Measurements from ENCODE around the gene C1orf94. TPM values are rescaled to one million over a fixed set of nuclear protein-coding genes. Genes with fewer than 3 reads are reported as not detected.

C1orf94 gene
- total and polyA plus RNA-seq, 2 experiments from 2014 or later: 4.3 to 5.3 TPM

- H3K27ac ChIP-seq (ENCODE audit: low read depth): no peak overlapping the region
- no peak overlapping the region for H3K4me2 ChIP-seq
- H3K4me3 ChIP-seq: no peak overlapping the region
- no peaks in the 10 kb centered on the region for H3K9me2 ChIP-seq (ENCODE audit: insufficient read depth)
- H2AFZ ChIP-seq: no peak overlapping the region
- H3K4me3 Mint-ChIP-seq: no peak overlapping the region
- H3K9me3 Mint-ChIP-seq: no peaks in the 10 kb centered on the region
- H3K36me3 ChIP-seq (ENCODE audit: insufficient read depth): no peaks in the 10 kb centered on the region
- peaks cover 12% of the 10 kb centered on the region for H3K27me3 Mint-ChIP-seq (ENCODE audit: insufficient read depth, low read depth, poor library complexity)
- no peaks in the 10 kb centered on the region for H3K27me3 ChIP-seq (ENCODE audit: insufficient read depth)
- H4K20me1 ChIP-seq (replicated peaks; ENCODE audit: insufficient read depth): peaks cover 10% of the 10 kb centered on the region; the same call in 1 of the 2 replicates
- H3K36me3 Mint-ChIP-seq (ENCODE audit: low read depth): peaks cover 19% of the 10 kb centered on the region
- H3K4me1 ChIP-seq (ENCODE audit: insufficient read depth): no peaks in the 10 kb centered on the region
- ATAC-seq: no peak
- DNase-seq (ENCODE audit: low spot score): no peak
- TF ChIP-seq ZNF462 (CRISPR knock-in tag; IDR thresholded peaks at IDR 0.05): no peak
- TF ChIP-seq NANOG (IDR thresholded peaks at IDR 0.05; ENCODE audit: borderline replicate concordance): no peak
- no peak for TF ChIP-seq POLR2AphosphoS5 (IDR thresholded peaks at IDR 0.05; ENCODE audit: low read depth)
- TF ChIP-seq EZH2phosphoT487 (IDR thresholded peaks at IDR 0.05; ENCODE audit: unreplicated experiment): no peak
- no peak for TF ChIP-seq CREB1 (CRISPR knock-in tag; IDR thresholded peaks at IDR 0.05; ENCODE audit: low read depth)
- TF ChIP-seq CTCF (conservative IDR thresholded peaks at IDR 0.05; ENCODE audit: low read depth in 2 of 2): no peak
- no peak for TF ChIP-seq ZNF331 (CRISPR knock-in tag; IDR thresholded peaks at IDR 0.05; ENCODE audit: low read depth)
- no peak for TF ChIP-seq STAT1 (IDR thresholded peaks at IDR 0.05; ENCODE audit: unreplicated experiment)
- TF ChIP-seq JUNB (IDR thresholded peaks at IDR 0.05; ENCODE audit: unreplicated experiment): no peak
- no peak for TF ChIP-seq EZH2 (IDR thresholded peaks at IDR 0.05; ENCODE audit: low read depth, unreplicated experiment)
- TF ChIP-seq, protein P1, sequence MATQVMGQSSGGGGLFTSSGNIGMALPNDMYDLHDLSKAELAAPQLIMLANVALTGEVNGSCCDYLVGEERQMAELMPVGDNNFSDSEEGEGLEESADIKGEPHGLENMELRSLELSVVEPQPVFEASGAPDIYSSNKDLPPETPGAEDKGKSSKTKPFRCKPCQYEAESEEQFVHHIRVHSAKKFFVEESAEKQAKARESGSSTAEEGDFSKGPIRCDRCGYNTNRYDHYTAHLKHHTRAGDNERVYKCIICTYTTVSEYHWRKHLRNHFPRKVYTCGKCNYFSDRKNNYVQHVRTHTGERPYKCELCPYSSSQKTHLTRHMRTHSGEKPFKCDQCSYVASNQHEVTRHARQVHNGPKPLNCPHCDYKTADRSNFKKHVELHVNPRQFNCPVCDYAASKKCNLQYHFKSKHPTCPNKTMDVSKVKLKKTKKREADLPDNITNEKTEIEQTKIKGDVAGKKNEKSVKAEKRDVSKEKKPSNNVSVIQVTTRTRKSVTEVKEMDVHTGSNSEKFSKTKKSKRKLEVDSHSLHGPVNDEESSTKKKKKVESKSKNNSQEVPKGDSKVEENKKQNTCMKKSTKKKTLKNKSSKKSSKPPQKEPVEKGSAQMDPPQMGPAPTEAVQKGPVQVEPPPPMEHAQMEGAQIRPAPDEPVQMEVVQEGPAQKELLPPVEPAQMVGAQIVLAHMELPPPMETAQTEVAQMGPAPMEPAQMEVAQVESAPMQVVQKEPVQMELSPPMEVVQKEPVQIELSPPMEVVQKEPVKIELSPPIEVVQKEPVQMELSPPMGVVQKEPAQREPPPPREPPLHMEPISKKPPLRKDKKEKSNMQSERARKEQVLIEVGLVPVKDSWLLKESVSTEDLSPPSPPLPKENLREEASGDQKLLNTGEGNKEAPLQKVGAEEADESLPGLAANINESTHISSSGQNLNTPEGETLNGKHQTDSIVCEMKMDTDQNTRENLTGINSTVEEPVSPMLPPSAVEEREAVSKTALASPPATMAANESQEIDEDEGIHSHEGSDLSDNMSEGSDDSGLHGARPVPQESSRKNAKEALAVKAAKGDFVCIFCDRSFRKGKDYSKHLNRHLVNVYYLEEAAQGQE (IDR thresholded peaks at IDR 0.05; ENCODE audit: unreplicated experiment): no peak
- TF ChIP-seq ZNF114 (CRISPR knock-in tag; IDR thresholded peaks at IDR 0.05): no peak
- TF ChIP-seq, protein P2, sequence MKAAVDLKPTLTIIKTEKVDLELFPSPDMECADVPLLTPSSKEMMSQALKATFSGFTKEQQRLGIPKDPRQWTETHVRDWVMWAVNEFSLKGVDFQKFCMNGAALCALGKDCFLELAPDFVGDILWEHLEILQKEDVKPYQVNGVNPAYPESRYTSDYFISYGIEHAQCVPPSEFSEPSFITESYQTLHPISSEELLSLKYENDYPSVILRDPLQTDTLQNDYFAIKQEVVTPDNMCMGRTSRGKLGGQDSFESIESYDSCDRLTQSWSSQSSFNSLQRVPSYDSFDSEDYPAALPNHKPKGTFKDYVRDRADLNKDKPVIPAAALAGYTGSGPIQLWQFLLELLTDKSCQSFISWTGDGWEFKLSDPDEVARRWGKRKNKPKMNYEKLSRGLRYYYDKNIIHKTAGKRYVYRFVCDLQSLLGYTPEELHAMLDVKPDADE (IDR thresholded peaks at IDR 0.05): no peak
- H3K79me2 ChIP-seq (replicated peaks; ENCODE audit: insufficient read depth): peaks cover 47% of the 10 kb centered on the region
- no peaks in the 10 kb centered on the region for H3F3A ChIP-seq (replicated peaks; ENCODE audit: low read depth)
- no peak overlapping the region for H3K27ac Mint-ChIP-seq
- no peaks in the 10 kb centered on the region; the same call in 2 of the 3 replicates for H3K4me1 Mint-ChIP-seq
Measured at GRCh38 chr1:34132161-34132420, 44.6 kb upstream of the C1orf94 start.

Measured in GM23338 (cell line).